ENCODE results near the gene TMEM202. TPM values are rescaled to one million over a fixed set of nuclear protein-coding genes. Genes with fewer than 3 reads are reported as not detected.

TMEM202 gene
- total RNA-seq, 2 experiments from 2014 or later: not detected

DNA sequence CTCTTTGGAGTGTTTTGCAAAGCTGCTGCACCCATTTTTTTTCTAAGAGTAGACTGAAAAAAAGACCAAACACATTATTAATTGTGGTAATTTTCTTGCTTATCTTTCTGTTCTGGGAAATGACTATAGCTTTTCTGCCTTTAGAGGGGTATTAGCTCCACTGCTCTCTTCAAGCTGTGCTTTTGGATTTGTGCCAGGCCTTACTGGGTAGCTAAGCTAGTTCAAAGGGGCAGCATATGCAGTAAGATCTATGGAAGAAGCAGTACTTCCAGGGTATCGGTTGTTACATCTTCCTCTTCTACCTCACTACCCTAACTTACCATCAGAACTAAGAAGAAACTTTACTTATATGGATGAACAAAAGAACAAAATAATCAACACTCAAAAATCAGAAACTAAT is 47.3 kb downstream of the TMEM202 start:
- H3K36me3 Mint-ChIP-seq (ENCODE audit: low read depth): no peaks in the 10 kb centered on the region
- H3K4me1 Mint-ChIP-seq (ENCODE audit: low read depth): no peaks in the 10 kb centered on the region
- intact Hi-C loops (cut with micrococcal nuclease): no loop called here
- H3K4me3 Mint-ChIP-seq: no peak overlapping the region
- H3K27me3 Mint-ChIP-seq (ENCODE audit: low read depth): peaks cover 2% of the 10 kb centered on the region
- no peak overlapping the region for H3K27ac Mint-ChIP-seq
- no peaks in the 10 kb centered on the region for H3K9me3 Mint-ChIP-seq
- CTCF ChIA-PET: interaction anchor here (0.6 kb wide), 1 partner anchor 28 kb away, joined by 3 read pairs; no protein-coding TSS in a partner anchor
- DNase-seq: no peak

DNA sequence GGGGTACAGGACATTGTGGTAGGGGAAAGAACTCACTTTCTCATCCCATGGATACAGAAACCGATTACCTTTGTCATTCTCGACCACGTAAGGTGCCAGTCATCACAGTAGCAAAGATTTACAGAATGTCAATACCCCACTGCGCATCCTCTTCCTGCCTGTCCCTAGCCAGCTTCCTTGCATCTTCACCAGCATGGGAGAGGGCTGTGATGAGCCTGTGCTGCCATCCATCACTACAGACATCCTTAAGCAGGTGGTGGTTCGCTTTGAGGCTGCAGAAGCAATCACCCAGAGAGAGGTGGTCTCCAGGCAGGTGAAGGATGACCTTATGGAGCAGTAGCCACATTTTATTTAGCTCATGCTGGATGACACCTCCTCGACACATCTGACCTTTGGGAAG is 52.7 kb downstream of the TMEM202 start:
- Mint-ChIP-seq H3K27ac (no peak overlapping the region), H3K9me3 (no peaks in the 10 kb centered on the region), H3K36me3 (ENCODE audit: low read depth) (no peaks in the 10 kb centered on the region), H3K4me3 (no peak overlapping the region), H3K4me1 (ENCODE audit: low read depth) (no peaks in the 10 kb centered on the region), H3K27me3 (ENCODE audit: low read depth) (peaks cover 2% of the 10 kb centered on the region)
- CTCF ChIA-PET: no interaction called here
- DNase-seq: no peak
- intact Hi-C loops (cut with micrococcal nuclease): no loop called here

GRCh38 chr15:72451224-72451623 is 53.1 kb downstream of the TMEM202 start:
- DNase-seq: no peak
- Mint-ChIP-seq H3K27me3 (ENCODE audit: low read depth) (peaks cover 2% of the 10 kb centered on the region), H3K4me1 (ENCODE audit: low read depth) (no peaks in the 10 kb centered on the region), H3K36me3 (ENCODE audit: low read depth) (no peaks in the 10 kb centered on the region), H3K9me3 (no peaks in the 10 kb centered on the region), H3K27ac (no peak overlapping the region), H3K4me3 (no peak overlapping the region)
- intact Hi-C loops (cut with micrococcal nuclease): no loop called here
- CTCF ChIA-PET: no interaction called here

GRCh38 chr15:72456684-72457083 is 58.6 kb downstream of the TMEM202 start:
- no peak for DNase-seq
- Mint-ChIP-seq H3K27me3 (ENCODE audit: low read depth) (peaks cover 3% of the 10 kb centered on the region), H3K4me3 (no peak overlapping the region), H3K36me3 (ENCODE audit: low read depth) (no peaks in the 10 kb centered on the region), H3K4me1 (ENCODE audit: low read depth) (peaks cover 4% of the 10 kb centered on the region), H3K27ac (no peak overlapping the region), H3K9me3 (no peaks in the 10 kb centered on the region)
- CTCF ChIA-PET: no interaction called here
- intact Hi-C loops (cut with micrococcal nuclease): no loop called here

Other genes with a start within 250 kb of the TMEM202 start
- not detected for gene GRAMD2A, start 200.5 kb upstream of the TMEM202 start, total RNA-seq
- gene PKM, start 167.1 kb upstream of the TMEM202 start, total RNA-seq: 1,000 to 10,000 TPM; 1,794 to 1,797 TPM
- gene PARP6, start 125.8 kb upstream of the TMEM202 start, total RNA-seq: 10 to 100 TPM; 38.8 to 44.7 TPM
- under 1 TPM in 1 of 2 experiments, not detected in 1; 0.22 TPM for gene CELF6, start 78.1 kb upstream of the TMEM202 start, total RNA-seq
- gene HEXA, start 22.3 kb upstream of the TMEM202 start, total RNA-seq: 10 to 100 TPM; 47.7 to 49.3 TPM
- gene ARIH1, start 76.0 kb downstream of the TMEM202 start, total RNA-seq: 100 to 1,000 TPM; 174 to 183 TPM

All from activated naive CD4-positive, alpha-beta T cell treated with anti-CD3 and anti-CD28 coated beads for 36 hours (primary cell).